Neutrophil (primary cell): Measurements from ENCODE around the gene ECHS1.
A peak's percentile ranks its signal among the peaks of the same experiment; 100 is the strongest.

ENCODE experiments used
- H3K27ac ChIP-seq: fragments of 200-600 bp; sonication (generic); 2 replicates; pipeline ENCODE4 v1.5.1; 2016; ENCODE audit warnings: mild to moderate bottlenecking, moderate library complexity
- H3K27me3 ChIP-seq: fragments of 200-600 bp; sonication (generic); 2 replicates; pipeline ENCODE4 v1.6.0; 2016; ENCODE audit warnings: mild to moderate bottlenecking
- H3K36me3 ChIP-seq: fragments of 200-600 bp; sonication (generic); 2 replicates; pipeline ENCODE4 v1.5.1; 2017
- H3K4me1 ChIP-seq, 2 experiments: fragments of 200-600 bp in 1 of 2; sonication (generic) in 1 of 2; 1 replicate in 1 of 2; 2 replicates in 1 of 2; pipeline versions ENCODE4 v1.5.1 to v1.6.1; 2013 to 2016; ENCODE audit warnings: low read depth in 1 of 2, low read length in 1 of 2, mild to moderate bottlenecking in 1 of 2, moderate library complexity in 1 of 2; ENCODE audit not compliant: control insufficient read depth in 1 of 2, insufficient read depth in 1 of 2
- H3K4me3 ChIP-seq, 2 experiments: fragments of 200-600 bp in 1 of 2; sonication (generic) in 1 of 2; 1 replicate in 1 of 2; 2 replicates in 1 of 2; pipeline ENCODE4 v1.5.1; 2013 to 2016; ENCODE audit warnings: low read depth in 1 of 2, low read length in 1 of 2, mild to moderate bottlenecking in 1 of 2, moderate library complexity in 1 of 2
- H3K9me3 ChIP-seq: fragments of 200-600 bp; sonication (generic); 2 replicates; pipeline ENCODE4 v1.5.1; 2016
- CTCF ChIP-seq: fragments of 200-600 bp; sonication (generic); IDR thresholded peaks from 2 replicates; pipeline ENCODE4 v1.5.1; 2016; ENCODE audit warnings: antibody characterized with exemption

Gene ECHS1

DNA sequence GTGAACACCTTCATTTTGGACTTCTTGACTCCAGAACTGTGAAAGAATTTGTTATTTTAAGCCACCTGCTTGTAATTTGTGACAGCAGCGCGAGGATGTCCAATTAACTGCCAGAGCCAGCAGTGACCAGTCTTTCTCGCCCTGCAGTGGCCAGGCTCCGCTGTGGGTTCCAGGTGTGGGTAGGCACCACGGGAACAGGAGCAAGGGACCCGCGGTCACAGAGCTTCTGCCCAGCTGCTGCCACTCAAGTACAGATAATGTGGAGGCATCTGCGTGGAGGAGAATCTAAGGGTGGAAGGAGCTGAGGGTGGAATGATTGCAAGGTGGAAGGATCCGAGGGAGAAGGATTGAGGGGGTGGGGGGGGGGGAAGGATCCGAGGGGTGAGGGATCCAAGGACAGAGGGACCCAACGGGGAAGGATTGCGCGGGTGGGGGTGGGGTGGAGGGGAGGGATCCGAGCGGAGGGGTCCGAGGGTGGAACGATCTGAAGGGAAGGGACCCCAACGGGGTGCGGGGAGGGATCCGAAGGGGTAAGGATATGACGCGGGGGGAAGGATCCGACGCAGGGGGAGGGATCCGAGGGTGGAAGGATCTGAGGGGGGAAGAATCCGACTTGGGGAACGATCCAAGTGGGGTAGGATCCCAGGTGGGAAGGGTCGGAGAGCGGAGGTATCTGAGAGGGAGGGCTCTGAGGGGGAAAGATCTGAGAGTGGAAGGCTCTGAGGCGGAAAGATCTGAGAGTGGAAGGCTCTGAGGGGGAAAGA is 40.0 kb downstream of the ECHS1 start:
- H3K4me1 ChIP-seq: peaks cover 0 to 18% of the 10 kb centered on the region in 2 experiments
- no peak for TF ChIP-seq CTCF
- H3K36me3 ChIP-seq: no peaks in the 10 kb centered on the region
- peaks cover 90% of the 10 kb centered on the region for H3K27me3 ChIP-seq
- H3K27ac ChIP-seq: no peak overlapping the region
- no peaks in the 10 kb centered on the region for H3K9me3 ChIP-seq
- H3K4me3 ChIP-seq: no peak overlapping the region

DNA sequence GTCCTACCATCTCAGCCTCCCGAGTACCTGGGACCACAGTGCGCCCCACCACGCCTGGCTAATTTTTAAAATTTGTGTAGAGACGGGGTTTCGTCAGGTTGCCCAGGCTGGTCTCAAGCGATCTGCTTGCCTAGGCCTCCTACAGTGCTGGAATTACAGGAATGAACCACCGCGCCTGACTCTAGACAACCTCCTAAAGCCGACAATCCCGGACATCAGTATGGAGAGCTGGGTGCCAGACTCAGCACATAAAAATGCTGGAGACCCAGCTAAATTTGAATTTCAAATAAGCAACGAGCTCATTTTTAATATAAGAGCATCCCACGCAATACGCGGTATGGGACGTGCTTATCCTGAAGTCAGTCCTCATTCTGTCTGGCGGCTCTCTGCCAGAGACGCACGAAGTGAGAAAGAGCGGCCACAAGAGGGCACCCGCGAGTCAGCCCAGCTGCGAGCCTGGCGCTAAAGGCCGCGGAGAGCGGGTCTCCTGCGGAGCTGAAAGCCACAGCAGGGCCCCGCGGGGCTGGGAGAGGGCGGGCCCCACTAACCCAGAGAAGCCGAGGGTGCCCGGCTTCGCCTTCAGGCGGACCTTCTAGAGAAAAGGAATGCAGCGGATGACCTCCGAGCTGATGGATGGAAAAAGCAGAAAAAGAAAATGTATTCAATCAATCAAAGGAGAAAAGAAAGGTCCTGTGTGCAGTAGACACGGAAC is 43.5 kb downstream of the ECHS1 start:
- TF ChIP-seq CTCF: peak; percentile 73
- Histone ChIP-seq H3K4me3 (no peak overlapping the region), H3K36me3 (no peaks in the 10 kb centered on the region), H3K27me3 (peaks cover 90% of the 10 kb centered on the region), H3K27ac (no peak overlapping the region), H3K4me1 (peaks cover 0 to 9% of the 10 kb centered on the region in 2 experiments), H3K9me3 (no peaks in the 10 kb centered on the region)

GRCh38 chr10:133328358-133329343 is 44.5 kb downstream of the ECHS1 start:
- H3K27ac ChIP-seq: no peak overlapping the region
- TF ChIP-seq CTCF: no peak
- no peaks in the 10 kb centered on the region for H3K9me3 ChIP-seq
- no peak overlapping the region for H3K4me3 ChIP-seq
- peaks cover 0 to 9% of the 10 kb centered on the region in 2 experiments for H3K4me1 ChIP-seq
- no peaks in the 10 kb centered on the region for H3K36me3 ChIP-seq
- H3K27me3 ChIP-seq: peaks cover 96% of the 10 kb centered on the region

DNA sequence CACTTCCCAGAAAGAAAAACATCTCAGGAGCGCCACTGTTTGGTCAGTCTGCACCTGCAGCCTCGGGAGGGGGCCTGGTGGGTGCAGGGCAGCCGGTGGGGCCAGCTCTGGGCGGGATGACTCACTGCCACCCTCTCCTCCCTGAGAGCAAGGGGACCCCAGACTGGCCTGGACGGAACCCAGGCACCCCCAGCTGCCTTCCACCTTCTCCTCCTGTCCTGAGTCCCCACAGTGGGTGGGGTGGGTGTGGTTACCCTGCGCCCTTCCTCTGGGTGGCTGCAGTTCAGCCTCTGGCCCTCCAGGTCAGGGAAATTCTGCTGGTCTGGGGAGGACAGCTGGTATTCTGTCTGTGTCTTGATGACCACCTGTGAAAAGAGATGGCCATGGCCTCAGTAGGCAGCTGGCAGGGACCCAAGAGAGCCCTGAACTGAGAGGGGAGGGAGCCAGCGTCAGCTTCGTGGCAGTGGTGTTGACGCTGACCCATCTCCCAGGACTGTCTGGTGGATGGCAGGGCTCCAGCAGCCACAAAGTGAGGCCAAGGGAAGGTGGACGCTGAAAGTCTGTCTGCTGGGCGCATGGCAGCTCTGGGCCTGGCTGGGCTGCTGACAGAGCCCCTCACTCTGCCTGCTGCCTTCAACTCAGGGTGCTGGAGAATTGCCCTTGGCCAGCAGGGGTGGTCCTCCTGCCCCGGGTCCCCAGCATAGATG is 45.4 kb downstream of the ECHS1 start:
- Histone ChIP-seq H3K36me3 (no peaks in the 10 kb centered on the region), H3K4me1 (peaks cover 0 to 9% of the 10 kb centered on the region in 2 experiments), H3K9me3 (no peaks in the 10 kb centered on the region), H3K4me3 (no peak overlapping the region), H3K27ac (no peak overlapping the region), H3K27me3 (peaks cover 97% of the 10 kb centered on the region)
- TF ChIP-seq CTCF: no peak
